HG02678 (cell line): ENCODE data around the gene SLC28A1.

Experiments used
- ATAC-seq: cut with Tn5 transposase; IDR thresholded peaks from one replicate; pipeline ENCODE4 v1.9.1; 2021; ENCODE audit warnings: mild to moderate bottlenecking, moderate library complexity; ENCODE audit not compliant: unreplicated experiment

SLC28A1 gene

DNA sequence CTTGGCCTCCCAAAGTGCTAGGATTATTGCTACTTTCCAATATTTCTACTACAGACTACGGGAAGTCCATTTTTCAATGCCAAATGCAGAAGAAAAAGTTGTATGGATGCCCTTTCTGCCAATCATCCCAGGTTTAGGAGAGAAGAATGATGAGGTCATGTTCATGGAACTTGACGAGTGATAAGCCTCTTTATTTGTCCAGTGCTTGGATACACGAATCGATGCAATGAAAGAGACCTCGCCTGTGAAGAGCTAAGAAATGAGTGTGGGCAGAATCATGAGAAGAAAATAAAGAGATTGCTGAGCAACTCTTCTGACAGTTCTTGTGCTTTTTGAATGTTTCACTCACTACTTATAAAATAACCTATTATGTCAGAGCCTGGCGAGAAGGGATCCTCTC lies 996 bp upstream of the SLC28A1 start:
- no peak for ATAC-seq

DNA sequence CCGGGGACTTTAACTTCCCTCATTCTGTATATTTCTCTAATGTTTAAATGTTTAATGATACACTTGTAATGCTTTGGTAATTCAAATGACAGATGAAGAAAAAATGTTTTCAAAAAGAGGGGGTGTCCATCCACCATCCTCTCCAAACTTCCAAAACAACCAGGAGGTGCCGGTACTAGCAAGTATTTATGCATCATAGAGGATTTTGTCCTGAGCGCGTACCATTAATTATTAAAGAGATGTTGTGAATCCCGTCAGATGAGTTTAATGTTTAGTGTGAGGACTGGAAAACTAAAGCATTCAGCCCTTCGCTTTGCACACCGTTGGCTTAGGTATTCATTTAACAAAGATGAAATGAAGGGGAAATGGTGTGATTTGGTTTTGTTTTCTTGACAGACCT lies 1.3 kb downstream of the SLC28A1 start:
- ATAC-seq: no peak

DNA sequence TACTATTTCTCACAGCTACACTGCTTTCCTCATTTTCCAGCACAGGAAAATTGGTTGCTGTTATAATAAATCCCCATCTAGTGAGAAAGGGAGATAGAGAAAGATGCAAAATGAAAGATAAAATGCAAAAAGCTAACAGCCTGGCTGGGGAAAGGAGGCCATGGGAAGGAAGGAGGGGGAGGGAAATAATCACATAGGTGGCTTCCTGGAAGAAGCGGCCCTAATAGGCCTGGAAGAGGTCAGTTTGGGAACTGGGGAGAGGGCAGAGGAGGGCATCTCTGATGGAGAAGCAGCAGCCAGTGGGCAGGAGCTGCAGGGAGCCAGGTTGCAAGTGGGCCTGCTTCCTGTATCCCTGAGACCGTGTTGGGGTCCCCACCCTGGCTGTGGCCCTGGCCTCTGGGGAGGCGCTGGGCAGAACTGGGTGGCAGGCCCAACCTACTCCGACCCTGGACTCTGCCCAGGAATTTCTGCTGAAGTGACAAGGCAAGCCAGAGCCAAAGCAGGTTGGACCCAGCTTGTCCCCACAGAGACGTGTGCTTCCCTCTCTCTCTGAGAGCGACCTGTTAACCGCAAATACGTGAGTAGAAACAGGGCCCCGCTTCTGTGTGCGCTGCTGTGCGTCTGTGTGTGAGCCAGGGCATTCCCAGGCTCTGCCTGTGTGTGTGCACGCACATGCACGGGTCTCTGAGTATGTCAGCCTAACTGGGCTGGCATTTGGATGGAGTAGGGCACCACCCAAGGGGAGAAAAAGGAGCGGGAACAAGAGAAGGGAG lies 1.9 kb downstream of the SLC28A1 start:
- no peak for ATAC-seq

DNA sequence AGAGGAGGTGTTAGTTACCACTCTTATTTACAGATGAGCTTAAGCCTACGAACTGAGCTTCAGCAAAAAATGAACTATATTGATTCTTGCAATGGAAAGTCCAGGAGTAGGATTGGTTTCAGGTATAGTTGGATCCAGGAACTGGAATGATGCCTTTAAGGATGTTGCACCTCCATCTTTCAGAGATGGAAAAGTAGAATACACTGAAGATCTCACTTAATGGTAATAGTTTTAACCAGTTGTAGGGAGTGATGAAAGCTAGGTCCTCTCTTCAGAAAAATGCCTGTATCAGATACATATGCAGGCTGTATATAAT lies 2.5 kb downstream of the SLC28A1 start:
- ATAC-seq: no peak

DNA sequence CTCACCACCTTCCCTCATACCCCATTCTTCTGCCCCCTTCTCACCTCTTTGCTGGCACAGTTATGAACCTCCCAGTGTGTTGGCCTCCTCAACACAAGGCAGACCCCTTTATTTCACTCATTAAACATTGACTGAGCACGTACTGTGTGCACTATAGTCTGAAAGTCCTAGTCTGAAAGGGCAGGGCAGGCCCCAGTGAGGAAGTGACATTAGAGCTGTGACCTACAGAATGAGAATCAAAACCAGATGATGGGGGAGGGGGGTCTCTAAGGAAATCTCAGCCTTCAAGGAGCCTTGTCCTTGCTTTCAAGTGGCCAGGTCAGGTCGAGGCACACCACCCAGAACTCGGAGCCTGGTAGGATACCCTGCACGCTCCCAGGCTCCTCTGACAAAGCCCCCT lies 3.5 kb downstream of the SLC28A1 start:
- no peak for ATAC-seq

DNA sequence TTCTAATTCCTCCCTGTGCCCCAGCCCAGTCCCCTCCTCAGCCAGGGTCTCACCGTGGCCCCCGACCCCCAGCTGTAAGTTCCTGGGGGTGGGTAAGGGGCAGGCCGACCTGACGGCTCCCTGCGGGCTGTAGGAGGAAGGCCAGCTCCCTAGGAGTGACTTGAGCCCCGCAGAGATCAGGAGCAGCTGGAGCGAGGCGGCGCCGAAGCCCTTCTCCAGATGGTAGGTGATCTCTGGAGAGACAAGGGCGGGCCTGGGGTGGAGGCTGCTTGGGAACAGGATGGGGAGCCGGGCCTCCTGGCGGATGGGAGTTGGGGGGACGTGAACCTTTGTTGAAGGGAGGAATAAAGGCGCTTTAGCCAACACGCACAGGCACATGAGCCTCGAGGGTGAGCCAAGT lies 4.2 kb downstream of the SLC28A1 start:
- no peak for ATAC-seq

DNA sequence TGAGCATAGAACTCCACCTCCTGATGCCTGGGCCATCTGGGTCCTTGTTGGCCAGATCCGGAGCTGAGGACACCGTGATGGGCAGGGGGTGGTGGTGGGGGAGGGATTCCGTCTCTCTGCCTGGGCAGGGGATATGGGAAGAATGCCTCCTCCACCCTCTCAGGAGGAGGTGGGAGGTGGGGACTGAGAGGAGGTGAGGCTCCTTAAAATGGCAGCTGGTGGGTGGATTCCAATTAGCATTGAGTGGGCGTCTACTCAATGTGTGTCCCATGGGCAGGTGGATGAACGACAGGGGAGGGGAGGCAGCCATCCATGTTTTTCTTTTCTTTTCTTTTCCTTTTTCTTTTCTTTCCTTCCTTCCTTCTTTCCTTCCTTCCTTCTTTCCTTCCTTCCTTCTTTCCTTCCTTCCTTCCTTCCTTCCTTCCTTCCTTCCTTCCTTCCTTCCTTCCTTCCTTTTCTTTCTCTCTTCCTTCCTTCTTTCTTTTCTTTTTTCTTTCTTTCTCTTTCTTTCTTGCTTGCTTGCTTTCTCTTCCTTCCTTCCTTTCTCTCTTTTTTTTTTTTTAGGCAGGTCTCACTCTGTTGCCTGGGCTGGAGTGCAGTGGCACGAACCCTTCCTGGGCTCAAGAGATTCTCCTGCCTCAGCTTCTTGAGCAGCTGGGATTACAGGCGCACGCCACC lies 5.0 kb downstream of the SLC28A1 start:
- no peak for ATAC-seq

DNA sequence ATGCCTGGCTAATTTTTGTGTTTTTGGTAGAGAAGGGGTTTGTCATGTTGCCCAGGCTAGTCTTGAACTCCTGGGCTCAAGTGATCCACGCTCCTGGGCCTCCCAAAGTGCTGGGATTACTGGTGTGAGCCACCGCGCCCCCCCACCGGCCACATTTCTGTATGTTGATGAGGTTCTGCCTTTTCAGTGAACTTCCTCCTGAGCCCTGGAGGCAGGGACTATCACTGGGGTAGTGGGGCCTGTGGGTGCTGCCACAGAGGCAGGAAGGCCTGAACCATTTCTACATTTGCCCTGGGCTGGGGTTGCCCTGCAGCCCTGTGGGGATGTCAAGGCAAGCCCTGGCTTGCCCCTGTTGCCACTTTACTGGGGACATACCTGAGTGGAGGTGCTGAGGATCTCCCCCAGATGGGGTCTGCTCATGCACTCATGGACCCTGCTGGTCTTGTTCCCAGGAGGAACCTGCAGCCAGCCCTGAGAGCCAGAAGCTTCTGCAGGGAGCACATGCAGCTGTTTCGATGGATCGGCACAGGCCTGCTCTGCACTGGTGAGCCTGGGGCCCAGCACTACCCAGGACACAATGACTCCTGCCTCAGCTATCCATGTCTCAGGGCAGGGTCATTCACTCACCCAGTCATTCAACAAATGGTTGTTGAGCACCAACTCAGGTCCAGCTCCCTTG lies 5.7 kb downstream of the SLC28A1 start:
- ATAC-seq: no peak

DNA sequence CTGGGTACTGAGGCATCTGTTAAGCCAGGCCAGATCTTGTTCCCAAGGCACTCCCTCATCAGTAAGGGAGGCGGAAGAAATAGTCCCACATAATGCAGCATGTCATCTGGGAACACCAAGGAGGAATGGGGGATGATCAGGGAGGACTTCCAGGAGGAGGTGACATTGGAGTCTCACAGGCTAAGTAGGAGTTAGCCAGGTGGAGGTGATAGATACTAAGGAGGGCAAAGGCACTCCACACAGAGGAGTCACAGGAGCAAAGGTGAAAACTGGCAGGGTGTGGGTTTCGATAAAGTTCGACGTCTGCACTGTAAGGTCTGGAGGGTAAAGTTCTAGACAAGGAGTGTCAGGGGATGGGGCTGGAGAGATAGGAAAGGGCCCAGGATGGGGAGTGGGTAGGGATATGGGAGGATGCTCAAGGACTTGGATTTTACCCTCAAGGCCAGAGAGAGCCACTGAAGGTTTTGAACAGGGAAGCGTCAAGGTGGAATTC lies 6.3 kb downstream of the SLC28A1 start:
- ATAC-seq: no peak

DNA sequence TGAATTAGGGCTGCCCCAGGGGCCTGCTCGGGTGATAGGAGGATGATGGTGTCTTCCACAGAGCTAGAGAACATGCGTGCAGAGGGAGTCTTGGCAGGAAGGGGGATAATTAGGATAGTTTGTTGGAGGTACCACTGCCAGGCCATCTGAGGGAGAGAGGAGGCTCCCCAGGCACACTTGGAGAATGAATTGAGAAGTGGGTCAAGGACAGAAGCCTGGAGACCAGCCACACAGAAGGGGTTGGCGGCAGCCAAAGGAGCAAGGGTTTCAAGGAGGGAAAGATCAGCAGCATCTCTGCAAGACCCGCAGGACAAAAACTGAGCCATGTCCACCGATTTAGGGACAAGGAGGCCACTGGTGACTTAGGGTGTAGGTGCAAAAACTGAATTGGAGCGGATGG lies 6.9 kb downstream of the SLC28A1 start:
- no peak for ATAC-seq

DNA sequence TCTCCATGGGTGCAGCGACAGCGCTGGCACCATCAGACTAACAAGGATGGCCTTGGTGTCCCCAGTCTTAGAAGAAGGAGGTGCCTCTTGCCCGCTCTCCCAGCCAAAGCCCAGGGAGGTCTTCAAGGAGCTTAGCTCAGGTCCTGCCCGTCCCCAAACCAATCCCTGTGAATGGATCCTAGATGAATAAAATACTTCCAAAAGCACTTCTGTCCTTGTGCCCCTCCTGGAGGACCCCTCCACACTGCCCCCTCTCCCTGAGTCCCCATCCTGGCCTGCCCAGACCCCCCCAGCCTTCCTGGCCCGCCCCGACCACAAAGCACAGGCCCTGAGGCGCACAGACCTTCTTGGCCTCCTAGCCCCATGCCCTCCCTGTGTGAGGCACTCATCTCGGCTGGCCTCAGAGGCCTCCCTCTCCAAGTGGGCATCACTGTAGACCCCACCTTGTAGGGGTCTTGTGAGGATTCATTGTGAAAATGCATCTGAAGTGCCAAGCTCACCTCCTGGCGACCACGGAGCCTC lies 8.4 kb downstream of the SLC28A1 start:
- no peak for ATAC-seq

DNA sequence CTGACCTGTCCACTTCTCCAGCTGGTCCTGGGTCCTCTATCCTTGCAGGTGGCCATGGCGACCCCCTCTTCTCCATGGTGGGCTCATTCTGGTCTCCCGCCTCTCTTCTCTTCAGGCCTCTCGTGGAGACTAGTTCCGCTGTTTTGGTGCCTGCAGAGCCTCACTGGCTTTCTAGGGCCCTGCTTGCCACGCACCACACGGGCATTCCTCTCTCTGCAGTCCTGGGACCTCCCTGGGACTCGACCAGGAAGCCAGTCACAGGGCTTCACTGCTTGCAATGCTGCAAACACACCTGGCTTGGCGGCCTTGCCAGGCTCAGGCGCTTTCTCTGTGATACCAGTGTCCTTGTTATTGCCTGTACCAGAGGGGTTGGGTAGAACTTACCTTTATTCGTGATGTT lies 9.1 kb downstream of the SLC28A1 start:
- ATAC-seq: no peak

DNA sequence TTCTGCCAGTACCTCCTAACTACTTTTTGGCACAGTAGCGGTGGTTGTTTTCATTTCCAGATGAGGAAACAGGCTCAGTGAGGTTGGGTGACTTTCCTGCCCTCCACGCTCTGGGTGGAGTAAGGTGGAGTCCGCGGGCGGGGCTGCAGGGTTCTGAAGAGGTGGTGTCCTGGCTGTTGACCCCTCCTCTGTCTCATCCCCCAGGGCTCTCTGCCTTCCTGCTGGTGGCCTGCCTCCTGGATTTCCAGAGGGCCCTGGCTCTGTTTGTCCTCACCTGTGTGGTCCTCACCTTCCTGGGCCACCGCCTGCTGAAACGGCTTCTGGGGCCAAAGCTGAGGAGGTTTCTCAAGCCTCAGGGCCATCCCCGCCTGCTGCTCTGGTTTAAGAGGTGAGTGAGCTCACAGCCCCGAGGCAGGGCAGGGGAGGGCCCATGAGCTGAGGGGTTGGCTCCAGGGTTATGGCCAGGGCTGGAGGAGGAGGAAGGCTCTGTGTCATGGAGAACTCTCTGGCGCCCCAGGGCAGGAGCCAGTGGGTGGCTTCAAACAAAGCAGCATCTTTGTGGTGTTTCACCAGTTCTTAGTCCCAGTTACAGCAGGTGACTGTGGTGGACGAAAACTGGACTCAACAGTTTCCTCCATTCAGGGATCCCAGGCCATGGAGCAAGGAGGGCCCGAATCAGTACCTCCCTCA lies 10.4 kb downstream of the SLC28A1 start:
- ATAC-seq: no peak

DNA sequence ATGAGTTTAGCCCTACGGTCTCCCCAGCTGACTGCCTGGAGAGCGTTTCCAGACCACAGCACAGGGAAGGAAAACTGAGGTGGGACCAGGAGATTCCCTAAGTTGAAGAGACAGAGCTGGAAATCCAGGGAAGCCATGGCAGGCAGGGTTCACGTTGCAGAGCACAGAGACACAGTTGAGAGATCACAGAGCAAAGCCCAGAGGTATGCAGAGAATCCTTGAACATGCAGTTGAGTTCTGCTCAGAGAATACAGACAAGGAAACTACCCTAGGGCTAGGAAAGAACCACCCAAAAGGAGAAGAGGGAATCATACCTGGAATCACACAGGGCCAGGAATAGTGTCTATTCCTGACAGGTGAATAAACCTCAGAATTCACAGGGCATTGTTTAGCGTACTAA lies 14.3 kb downstream of the SLC28A1 start:
- no peak for ATAC-seq

DNA sequence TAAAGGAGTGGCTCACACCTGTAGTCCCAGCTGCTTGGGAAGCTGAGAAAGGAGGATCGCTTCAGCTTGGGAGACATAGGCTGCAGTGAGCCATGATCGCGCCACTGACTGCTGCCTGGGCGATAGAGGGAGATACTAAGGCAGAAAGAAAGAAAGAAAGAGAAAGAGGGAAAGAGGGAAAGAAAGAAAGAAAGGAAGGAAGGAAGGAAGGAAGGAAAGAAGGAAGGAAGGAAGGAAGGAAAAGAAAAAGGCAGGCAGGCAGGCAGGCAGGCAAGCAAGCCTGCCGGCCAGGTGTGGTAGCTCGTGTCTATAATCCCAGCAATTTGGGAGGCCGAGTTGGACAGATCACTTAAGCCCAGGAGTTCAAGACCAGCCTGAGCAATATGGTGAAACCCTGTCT lies 15.3 kb downstream of the SLC28A1 start:
- ATAC-seq: no peak

DNA sequence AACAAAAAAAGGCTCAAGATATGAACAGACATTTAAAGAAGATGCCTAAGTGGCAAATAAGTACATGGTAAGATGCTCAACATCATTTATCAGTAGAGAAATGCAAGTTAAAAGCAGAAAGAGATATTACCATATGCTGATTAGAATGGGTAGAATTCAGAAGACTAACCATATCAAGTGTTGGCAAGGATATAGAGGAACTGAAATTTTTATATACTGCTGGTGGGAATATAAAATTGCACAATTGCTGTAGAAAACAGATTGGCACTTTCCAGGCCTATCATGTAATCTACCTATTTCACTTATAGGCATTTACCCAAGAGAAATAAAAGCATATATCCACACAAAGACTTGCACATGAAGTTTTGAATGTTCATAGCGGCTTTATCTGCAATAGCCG lies 17.1 kb downstream of the SLC28A1 start:
- ATAC-seq: no peak

DNA sequence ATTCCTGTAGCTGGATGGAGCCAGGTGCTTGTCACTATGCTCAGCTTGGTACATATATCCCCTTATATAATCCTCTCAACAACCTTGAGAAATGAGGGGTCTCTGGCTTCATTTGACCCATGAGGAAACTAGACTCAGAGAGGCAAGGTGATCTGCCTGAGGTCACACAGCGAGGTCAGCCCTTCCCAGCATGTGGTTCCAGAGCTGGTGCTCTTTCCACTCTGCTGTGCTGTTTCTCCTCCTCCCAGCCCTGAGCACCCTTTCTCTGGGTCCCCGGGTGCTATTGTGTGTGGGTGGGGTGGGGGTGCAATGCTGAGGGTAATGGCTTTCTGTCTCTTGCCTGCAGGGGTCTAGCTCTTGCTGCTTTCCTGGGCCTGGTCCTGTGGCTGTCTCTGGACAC lies 19.3 kb downstream of the SLC28A1 start:
- ATAC-seq: no peak

DNA sequence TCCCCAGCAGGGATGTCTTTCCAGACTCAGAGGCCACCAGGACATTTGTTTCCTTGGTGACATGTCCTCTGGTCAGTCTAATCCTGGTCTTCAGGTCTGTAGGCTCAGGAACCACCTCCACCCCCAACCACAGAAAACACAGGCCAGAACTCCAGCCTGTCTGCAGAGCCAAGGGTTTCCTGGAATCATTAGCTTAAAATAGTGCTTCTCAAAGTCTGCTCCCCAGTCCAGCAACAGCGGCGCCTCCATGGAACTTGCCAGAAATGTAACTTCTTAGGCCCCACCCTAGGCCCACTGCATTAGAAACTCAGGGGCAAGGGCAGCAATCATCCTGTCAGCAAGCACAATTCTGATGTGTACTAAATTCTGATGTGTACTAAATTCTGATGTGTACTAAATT lies 20.0 kb downstream of the SLC28A1 start:
- no peak for ATAC-seq

DNA sequence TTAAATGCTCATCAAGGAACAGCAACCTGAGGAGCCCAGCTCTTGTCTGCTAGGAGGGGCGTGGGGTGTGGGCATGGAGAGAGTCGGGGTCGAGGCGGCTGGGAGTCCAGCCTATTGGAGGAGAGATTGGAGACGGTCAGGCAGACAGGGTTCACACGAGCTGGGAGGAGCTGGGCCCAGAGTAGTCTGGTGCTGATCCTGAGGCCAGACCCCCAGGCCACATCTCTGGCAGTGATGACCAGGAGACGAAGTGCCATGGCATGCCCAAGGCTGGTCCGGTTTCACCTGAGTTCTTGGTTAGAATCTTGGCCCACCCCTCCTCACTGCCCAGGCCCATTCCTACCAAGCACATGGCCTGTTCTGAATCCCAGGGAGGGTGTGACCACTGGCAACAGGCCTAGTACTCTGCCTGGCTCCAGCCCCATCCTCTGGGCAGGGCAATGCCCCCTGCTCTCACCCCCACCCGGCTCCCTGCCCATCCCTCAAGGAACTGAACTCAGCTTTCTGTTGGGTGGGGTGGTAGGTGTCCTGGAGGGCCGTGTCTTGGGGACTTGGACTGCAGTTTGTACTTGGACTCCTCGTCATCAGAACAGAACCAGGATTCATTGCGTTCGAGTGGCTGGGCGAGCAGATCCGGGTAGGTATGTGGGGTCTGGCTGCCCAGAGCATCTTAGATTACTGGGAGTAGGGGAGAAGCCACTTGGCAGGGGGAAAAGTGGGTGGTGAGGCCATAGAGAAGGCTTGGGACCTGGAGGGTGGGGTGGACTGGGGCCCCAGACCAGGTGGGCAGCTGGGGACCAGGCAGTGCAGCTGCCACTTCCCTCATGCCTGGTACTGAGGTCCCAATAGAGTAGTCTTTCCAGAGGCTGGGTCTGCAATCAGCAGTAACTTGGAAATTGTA lies 20.8 kb downstream of the SLC28A1 start:
- ATAC-seq: no peak

DNA sequence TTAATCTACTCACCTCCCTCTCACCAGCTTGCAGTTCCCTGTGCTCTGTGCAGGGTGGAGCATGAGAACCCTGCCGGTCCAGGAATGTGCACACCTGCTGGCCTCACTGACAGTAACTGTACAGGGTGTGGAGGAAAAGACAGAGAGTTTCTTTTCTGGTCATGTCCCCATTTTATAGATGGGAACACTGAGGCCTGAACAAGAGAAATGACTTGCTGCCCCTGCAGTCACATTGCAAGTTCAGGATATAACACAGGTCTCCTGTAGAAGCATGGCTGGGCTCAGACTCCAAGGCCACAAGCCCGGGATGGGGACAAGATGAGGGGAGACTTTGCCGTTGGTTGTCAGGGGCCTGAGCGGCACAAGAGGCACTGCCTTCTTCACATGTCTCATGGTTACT lies 23.3 kb downstream of the SLC28A1 start:
- no peak for ATAC-seq
